Stimulated activated CD4-positive, alpha-beta T cell treated with anti-CD3 and anti-CD28 coated beads, Interleukin-15, amount 100 ng/mL, for 1 hour (primary cell): ENCODE results near the gene DFFA.
"Not testable (repeated sequence)": the region's sequence is repeated elsewhere in the genome, so short reads cannot be mapped to it uniquely, and the experiment has no call there.

Experiments used
- DNase-seq, 2 donors: peaks; one replicate each; pipeline ENCODE4 v3.0.0-alpha.2; 2020; ENCODE audit warnings: low read depth in 1 of 2, low spot score in 1 of 2

Gene DFFA

GRCh38 chr1:10430216-10431069 lies 41.9 kb downstream of the DFFA start, which contains the start of gene CENPS:
Gene CENPS (plus strand): TSS chr1:10430433. CDS start chr1:10430518, 85 bp downstream.
- peak; percentile 79 to 95 for DNase-seq

- DNase-seq: no peak
Observed at GRCh38 chr1:10429868-10430215, 42.5 kb downstream of the DFFA start.

GRCh38 chr1:10428984-10429383 lies 43.3 kb downstream of the DFFA start:
- no peak for DNase-seq

DNA sequence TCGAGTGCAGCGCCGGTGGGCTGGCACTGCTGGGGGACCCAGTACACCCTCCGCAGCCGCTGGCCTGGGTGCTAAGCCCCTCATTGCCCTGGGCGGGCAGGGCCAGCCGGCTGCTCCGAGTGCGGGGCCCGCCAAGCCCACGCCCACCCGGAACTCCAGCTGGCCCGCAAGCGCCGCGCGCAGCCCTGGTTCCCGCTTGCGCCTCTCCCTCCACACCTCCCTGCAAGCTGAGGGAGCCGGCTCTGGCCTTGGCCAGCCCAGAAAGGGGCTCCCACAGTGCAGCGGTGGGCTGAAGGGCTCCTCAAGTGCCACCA lies 45.8 kb downstream of the DFFA start:
- not testable (repeated sequence) for DNase-seq

GRCh38 chr1:10425826-10426534 lies 46.3 kb downstream of the DFFA start:
- not testable (repeated sequence) for DNase-seq

DNA sequence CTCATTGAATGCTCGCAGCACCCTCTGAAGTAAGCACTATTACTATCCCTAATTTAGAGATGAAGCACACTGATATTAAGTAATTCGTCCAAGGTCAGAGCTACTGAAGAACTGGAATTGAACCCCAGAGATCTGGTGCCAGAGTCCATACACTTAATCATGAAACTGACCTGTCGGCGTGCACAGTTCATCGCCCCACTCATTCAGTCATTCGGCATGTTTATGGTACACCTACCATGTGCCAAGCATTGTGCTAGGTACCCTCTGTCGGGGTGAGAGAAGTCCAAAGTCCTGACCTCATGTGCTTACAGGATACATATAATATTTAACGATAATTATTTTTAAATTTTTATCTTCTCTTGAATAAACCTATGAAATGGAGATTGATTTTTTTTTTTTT lies 47.7 kb downstream of the DFFA start:
- no peak for DNase-seq

GRCh38 chr1:10424034-10424433 lies 48.3 kb downstream of the DFFA start:
- DNase-seq: no peak

GRCh38 chr1:10421637-10422036 lies 50.7 kb downstream of the DFFA start:
- DNase-seq: no peak

GRCh38 chr1:10419351-10419750 lies 53.0 kb downstream of the DFFA start:
- DNase-seq: no peak

DNA sequence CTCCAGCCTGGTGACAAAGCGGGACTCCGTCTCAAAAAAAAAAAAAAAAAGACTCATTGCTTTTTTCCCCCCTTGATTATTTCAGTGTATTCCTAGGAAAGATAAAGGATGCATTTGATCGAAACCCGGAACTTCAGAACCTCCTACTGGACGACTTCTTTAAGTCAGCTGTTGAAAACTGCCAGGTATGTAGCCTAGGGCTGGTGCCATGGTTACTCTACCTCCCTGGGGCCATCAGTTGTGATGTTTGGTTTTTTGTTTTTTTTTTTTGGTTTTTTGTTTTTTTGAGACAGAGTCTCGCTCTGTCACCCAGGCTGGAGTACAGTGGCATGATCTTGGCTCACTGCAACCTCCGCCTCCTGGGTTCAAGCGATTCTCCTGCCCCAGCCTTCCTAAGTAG lies 53.6 kb downstream of the DFFA start:
- not testable (repeated sequence) for DNase-seq

GRCh38 chr1:10415967-10416366 lies 56.4 kb downstream of the DFFA start:
- DNase-seq: not testable (repeated sequence)

GRCh38 chr1:10415211-10415930 lies 57.0 kb downstream of the DFFA start:
- DNase-seq: no peak

GRCh38 chr1:10407201-10407600 lies 65.1 kb downstream of the DFFA start:
- no peak for DNase-seq
